EL (cell line): ENCODE measurements around the gene SETDB1.

ENCODE experiments used
- DNase-seq: peaks from one replicate; pipeline ENCODE4 v3.0.0-alpha.2; 2016

Gene SETDB1

GRCh38 chr1:150944856-150945255 lies 18.7 kb downstream of the SETDB1 start:
- DNase-seq = no peak

- DNase-seq = no peak
Measured at GRCh38 chr1:150954708-150955107, 28.5 kb downstream of the SETDB1 start.

GRCh38 chr1:150955280-150955679 lies 29.1 kb downstream of the SETDB1 start:
- DNase-seq = no peak

- DNase-seq = no peak
Measured at GRCh38 chr1:150957666-150958065, 31.5 kb downstream of the SETDB1 start.

GRCh38 chr1:150960646-150961045 lies 34.5 kb downstream of the SETDB1 start:
- DNase-seq = no peak

- no peak for DNase-seq
Measured at GRCh38 chr1:150961756-150962155, 35.6 kb downstream of the SETDB1 start.

- DNase-seq = no peak
Measured at GRCh38 chr1:150963321-150964163, 37.4 kb downstream of the SETDB1 start.

- DNase-seq = no peak
Measured at GRCh38 chr1:150964164-150964489, 38.0 kb downstream of the SETDB1 start.

GRCh38 chr1:150965605-150966004 lies 39.4 kb downstream of the SETDB1 start:
- DNase-seq = no peak

GRCh38 chr1:150966011-150966410 lies 39.8 kb downstream of the SETDB1 start:
- no peak for DNase-seq

- no peak for DNase-seq
Measured at GRCh38 chr1:150967936-150968335, 41.8 kb downstream of the SETDB1 start.

GRCh38 chr1:150968491-150968890 lies 42.3 kb downstream of the SETDB1 start:
- DNase-seq = no peak

- DNase-seq = no peak
Measured at GRCh38 chr1:150969626-150970025, 43.5 kb downstream of the SETDB1 start.

- peak; percentile 58 for DNase-seq
Measured at GRCh38 chr1:150970808-150971582, 44.8 kb downstream of the SETDB1 start.

GRCh38 chr1:150971583-150972416 lies 45.6 kb downstream of the SETDB1 start:
- peak; percentile 43 for DNase-seq

GRCh38 chr1:150972417-150972940 lies 46.3 kb downstream of the SETDB1 start:
- DNase-seq = no peak

GRCh38 chr1:150973258-150973835 lies 47.2 kb downstream of the SETDB1 start:
- peak; percentile 36 for DNase-seq

- DNase-seq = peak; percentile 34
Measured at GRCh38 chr1:150973836-150974579, 47.8 kb downstream of the SETDB1 start.

- peak; percentile 77 for DNase-seq
Measured at GRCh38 chr1:150974580-150975478, 48.7 kb downstream of the SETDB1 start, which contains the start of gene CERS2. Gene CERS2 (minus strand): TSS chr1:150974835. CDS start chr1:150969090, 5,745 bp downstream.

GRCh38 chr1:150976401-150976821 lies 50.2 kb downstream of the SETDB1 start:
- no peak for DNase-seq
